Nephron (organoid): ENCODE measurements around the gene AKNAD1.
"Not testable (repeated sequence)": the region's sequence is repeated elsewhere in the genome, so short reads cannot be mapped to it uniquely, and the experiment has no call there.

Experiments used
- H3K27ac Mint-ChIP-seq, 3 experiments: 2 replicates each; pipeline ENCODE4 v1.8.0; 2020; ENCODE audit warnings: mixed read lengths in 3 of 3, mild to moderate bottlenecking in 2 of 3, moderate library complexity in 1 of 3
- H3K27me3 Mint-ChIP-seq: 2 replicates; pipeline ENCODE4 v1.8.0; 2021; ENCODE audit warnings: low read depth, mild to moderate bottlenecking, moderate library complexity, mixed read lengths
- H3K36me3 Mint-ChIP-seq: 2 replicates; pipeline ENCODE4 v1.8.0; 2020; ENCODE audit warnings: low read depth, mixed read lengths
- H3K4me1 Mint-ChIP-seq: 2 replicates; pipeline ENCODE4 v1.8.0; 2020; ENCODE audit warnings: mixed read lengths
- H3K4me3 Mint-ChIP-seq, 3 experiments: 2 replicates each; pipeline ENCODE4 v1.8.0; 2020; ENCODE audit warnings: mild to moderate bottlenecking in 3 of 3, mixed read lengths in 3 of 3, moderate library complexity in 2 of 3
- H3K9me3 Mint-ChIP-seq: 2 replicates; pipeline ENCODE4 v1.8.0; 2020; ENCODE audit warnings: mixed read lengths
- TF ChIP-seq, protein P1 (sequence below), 3 experiments: fragments of 200-600 bp; sonication (generic); IDR thresholded peaks; one replicate each; pipeline ENCODE4 v1.5.0; 2021; ENCODE audit warnings: antibody characterized with exemption in 3 of 3; ENCODE audit not compliant: unreplicated experiment in 3 of 3

AKNAD1 gene

GRCh38 chr1:108801101-108801500 is 55.8 kb downstream of the AKNAD1 start:
- no peak overlapping the region for H3K4me3 Mint-ChIP-seq
- no peaks in the 10 kb centered on the region for H3K27me3 Mint-ChIP-seq
- TF ChIP-seq, protein P1, sequence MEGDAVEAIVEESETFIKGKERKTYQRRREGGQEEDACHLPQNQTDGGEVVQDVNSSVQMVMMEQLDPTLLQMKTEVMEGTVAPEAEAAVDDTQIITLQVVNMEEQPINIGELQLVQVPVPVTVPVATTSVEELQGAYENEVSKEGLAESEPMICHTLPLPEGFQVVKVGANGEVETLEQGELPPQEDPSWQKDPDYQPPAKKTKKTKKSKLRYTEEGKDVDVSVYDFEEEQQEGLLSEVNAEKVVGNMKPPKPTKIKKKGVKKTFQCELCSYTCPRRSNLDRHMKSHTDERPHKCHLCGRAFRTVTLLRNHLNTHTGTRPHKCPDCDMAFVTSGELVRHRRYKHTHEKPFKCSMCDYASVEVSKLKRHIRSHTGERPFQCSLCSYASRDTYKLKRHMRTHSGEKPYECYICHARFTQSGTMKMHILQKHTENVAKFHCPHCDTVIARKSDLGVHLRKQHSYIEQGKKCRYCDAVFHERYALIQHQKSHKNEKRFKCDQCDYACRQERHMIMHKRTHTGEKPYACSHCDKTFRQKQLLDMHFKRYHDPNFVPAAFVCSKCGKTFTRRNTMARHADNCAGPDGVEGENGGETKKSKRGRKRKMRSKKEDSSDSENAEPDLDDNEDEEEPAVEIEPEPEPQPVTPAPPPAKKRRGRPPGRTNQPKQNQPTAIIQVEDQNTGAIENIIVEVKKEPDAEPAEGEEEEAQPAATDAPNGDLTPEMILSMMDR (IDR thresholded peaks at IDR 0.05; ENCODE audit: unreplicated experiment in 3 of 3) = no peak
- H3K4me1 Mint-ChIP-seq = no peaks in the 10 kb centered on the region
- no peak overlapping the region for H3K27ac Mint-ChIP-seq
- H3K9me3 Mint-ChIP-seq = no peaks in the 10 kb centered on the region
- peaks cover 62% of the 10 kb centered on the region for H3K36me3 Mint-ChIP-seq

DNA sequence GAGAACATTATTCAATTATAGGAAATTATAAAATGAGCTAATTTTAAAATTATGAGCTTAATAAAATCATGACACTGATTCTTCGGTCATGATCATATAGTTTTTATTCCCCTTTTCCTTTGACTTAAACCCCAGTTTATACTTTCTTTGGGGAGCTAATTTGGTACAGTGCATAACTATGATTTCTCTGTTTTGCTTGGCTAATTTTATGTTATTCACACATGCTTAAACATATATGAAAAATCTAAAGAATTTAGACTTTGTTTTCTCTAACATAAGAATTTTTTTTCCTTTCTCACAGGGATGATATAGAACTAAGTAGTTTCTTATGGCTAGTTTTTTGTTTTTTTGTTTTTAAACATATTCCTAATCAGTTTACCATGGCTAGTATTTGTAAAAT is 57.9 kb downstream of the AKNAD1 start:
- H3K27me3 Mint-ChIP-seq = no peaks in the 10 kb centered on the region
- peaks cover 63% of the 10 kb centered on the region for H3K36me3 Mint-ChIP-seq
- H3K4me1 Mint-ChIP-seq = no peaks in the 10 kb centered on the region
- H3K27ac Mint-ChIP-seq = no peak overlapping the region
- H3K4me3 Mint-ChIP-seq = no peak overlapping the region
- TF ChIP-seq, protein P1 (IDR thresholded peaks at IDR 0.05; ENCODE audit: unreplicated experiment in 3 of 3) = no peak
- H3K9me3 Mint-ChIP-seq = no peaks in the 10 kb centered on the region

DNA sequence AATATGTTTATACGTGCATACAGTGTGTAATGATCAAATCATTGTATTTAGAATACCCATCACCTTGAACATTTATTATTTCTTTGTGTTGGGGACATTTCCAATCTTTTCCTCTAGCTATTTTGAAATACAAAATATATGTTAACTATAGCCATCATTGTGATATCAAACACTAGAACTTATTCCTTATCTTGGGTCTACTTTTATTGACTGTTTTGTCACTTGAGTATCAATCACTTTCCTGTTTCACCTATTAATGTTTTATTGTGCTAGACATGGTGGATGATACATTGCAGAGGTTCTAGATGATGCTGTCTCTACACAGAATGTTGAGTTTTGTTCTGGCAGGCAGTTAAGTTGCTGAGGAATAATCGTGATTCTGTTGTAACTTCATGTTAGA is 64.5 kb downstream of the AKNAD1 start:
- Mint-ChIP-seq H3K4me1 (no peaks in the 10 kb centered on the region), H3K4me3 (no peak overlapping the region), H3K36me3 (peaks cover 83% of the 10 kb centered on the region), H3K27me3 (no peaks in the 10 kb centered on the region), H3K9me3 (peaks cover 28% of the 10 kb centered on the region), H3K27ac (no peak overlapping the region)
- TF ChIP-seq, protein P1 (IDR thresholded peaks at IDR 0.05; ENCODE audit: unreplicated experiment in 3 of 3) = no peak

GRCh38 chr1:108791790-108792189 is 65.1 kb downstream of the AKNAD1 start:
- no peaks in the 10 kb centered on the region for H3K27me3 Mint-ChIP-seq
- H3K27ac Mint-ChIP-seq = no peak overlapping the region
- no peak overlapping the region for H3K4me3 Mint-ChIP-seq
- H3K4me1 Mint-ChIP-seq = no peaks in the 10 kb centered on the region
- TF ChIP-seq, protein P1 (IDR thresholded peaks at IDR 0.05; ENCODE audit: unreplicated experiment in 3 of 3) = no peak
- peaks cover 90% of the 10 kb centered on the region for H3K36me3 Mint-ChIP-seq
- peaks cover 32% of the 10 kb centered on the region for H3K9me3 Mint-ChIP-seq

- peaks cover 48% of the 10 kb centered on the region for H3K9me3 Mint-ChIP-seq
- no peak overlapping the region for H3K4me3 Mint-ChIP-seq
- no peaks in the 10 kb centered on the region for H3K4me1 Mint-ChIP-seq
- TF ChIP-seq, protein P1 (IDR thresholded peaks at IDR 0.05; ENCODE audit: unreplicated experiment in 3 of 3) = no peak
- no peak overlapping the region for H3K27ac Mint-ChIP-seq
- H3K27me3 Mint-ChIP-seq = no peaks in the 10 kb centered on the region
- H3K36me3 Mint-ChIP-seq = peaks cover 98% of the 10 kb centered on the region
Measured at GRCh38 chr1:108785880-108786279, 71.0 kb downstream of the AKNAD1 start.

DNA sequence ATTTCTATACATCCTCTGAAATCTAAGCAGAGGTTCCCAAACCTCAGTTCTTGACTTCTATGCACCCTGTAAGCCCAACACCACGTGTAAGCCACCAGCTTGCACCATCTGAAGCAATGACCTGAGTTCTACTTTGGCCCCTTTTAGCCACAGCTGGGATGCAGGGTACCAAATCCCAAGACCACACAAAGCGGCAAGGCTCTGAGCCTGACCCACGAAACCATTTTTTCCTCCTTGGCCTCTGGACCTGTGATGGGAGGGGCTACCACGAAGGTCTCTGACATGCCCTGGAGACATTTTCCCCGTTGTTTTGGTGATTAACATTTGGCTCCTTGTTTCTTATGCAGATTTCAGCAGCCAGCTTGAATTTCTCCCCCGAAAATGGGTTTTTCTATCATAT is 71.6 kb downstream of the AKNAD1 start:
- Mint-ChIP-seq H3K4me1 (no peaks in the 10 kb centered on the region), H3K9me3 (peaks cover 47% of the 10 kb centered on the region), H3K27ac (no peak overlapping the region), H3K27me3 (no peaks in the 10 kb centered on the region), H3K4me3 (no peak overlapping the region), H3K36me3 (peaks cover 93% of the 10 kb centered on the region)
- TF ChIP-seq, protein P1 (IDR thresholded peaks at IDR 0.05; ENCODE audit: unreplicated experiment in 3 of 3) = no peak

DNA sequence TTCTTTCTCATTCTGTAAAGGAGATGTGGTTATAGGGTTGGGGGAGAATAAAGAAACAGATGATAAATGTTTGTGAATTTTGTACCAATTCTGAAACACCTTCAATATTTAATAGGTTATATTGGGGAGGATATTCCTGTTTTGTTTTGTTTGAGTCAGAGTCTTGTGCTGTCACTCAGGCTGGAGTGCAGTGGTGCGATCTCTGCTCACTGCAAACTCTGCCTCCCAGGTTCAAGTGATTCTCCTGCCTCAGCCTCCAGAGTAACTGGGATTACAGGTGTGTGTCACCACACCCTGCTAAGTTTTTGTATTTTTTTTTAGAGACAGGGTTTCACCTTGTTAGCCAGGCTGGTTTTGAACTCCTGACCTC is 75.3 kb downstream of the AKNAD1 start:
- H3K27me3 Mint-ChIP-seq, H3K27ac Mint-ChIP-seq, H3K4me3 Mint-ChIP-seq, H3K4me1 Mint-ChIP-seq: not testable (repeated sequence)
- peaks cover 32% of the 10 kb centered on the region for H3K9me3 Mint-ChIP-seq
- H3K36me3 Mint-ChIP-seq = peaks cover 70% of the 10 kb centered on the region
